CD4-positive, alpha-beta T cell treated with Interleukin-15 for 1 hour (primary cell): Measurements from ENCODE around the gene CRYAB.
"Not testable (repeated sequence)": the region's sequence is repeated elsewhere in the genome, so short reads cannot be mapped to it uniquely, and the experiment has no call there.

ENCODE experiments used
- DNase-seq: peaks from one replicate; pipeline ENCODE4 v3.0.0-alpha.2; 2020

Gene CRYAB

GRCh38 chr11:111933176-111933575, 21.6 kb upstream of the CRYAB start:
- not testable (repeated sequence) for DNase-seq

- DNase-seq, result no peak
Measured at GRCh38 chr11:111932611-111932950, 21.0 kb upstream of the CRYAB start.

DNA sequence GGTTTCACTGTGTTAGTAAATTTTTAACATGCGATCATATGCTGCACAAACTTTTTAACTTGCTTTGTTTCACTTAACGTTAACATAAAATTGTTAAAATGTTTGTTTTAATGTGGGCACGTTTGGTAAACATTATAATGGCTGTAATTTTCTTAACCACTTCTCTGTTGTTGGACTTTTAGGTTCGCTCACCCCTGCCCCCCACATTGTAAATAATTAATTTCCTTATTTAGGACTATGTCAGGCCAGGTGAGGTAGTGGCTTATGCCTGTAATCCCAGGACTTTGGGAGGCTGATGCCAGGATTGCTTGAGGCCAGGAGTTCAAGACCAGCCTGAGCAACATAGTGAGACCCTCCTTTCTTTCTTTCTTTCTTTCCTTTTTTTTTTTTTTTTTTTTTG, 18.9 kb upstream of the CRYAB start:
- DNase-seq, result no peak

DNA sequence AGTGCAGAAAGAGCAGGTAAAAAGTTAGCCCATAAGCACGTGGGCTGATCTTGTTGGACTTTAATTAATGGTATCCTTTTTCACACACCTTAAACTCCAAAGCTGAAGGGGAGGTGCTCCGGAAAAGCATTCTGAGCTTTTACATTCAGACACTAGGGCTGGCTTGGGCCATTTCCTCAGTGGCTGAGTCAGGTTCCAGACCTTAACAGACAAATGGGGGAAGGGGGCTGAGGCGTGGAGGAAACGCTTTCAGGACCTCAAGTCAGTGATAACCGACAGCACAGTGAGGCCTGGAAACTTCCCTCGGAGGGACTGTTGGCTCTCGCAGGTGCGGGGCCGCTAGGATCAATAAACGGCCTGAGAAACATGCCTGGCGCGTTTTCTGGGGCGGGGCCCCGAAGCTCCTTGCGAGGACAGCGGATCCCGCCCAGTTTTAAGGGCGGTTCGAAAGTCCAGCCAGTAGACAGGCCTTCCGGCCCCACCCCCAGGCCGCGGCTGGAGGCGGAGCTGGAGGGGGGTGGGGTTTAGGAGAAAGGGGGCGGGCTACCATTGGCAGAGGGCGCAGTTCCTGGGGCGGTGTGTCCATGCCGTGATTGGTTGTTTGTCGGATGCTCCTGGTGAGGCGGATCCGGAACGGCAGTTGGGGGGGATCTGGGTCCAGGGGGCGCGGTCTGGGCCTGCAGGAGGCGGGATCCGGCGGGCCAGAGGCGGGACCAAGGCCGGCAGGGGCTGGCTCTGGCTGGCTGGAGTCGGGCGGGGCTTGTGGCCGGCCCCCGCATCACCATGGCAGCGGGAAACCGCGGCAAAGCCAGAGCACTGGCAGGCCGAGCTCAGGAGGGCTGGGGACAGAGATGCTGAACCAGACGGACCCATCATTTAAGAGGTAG, 15.2 kb upstream of the CRYAB start:
- peak; percentile 97 for DNase-seq

- DNase-seq, result no peak
Measured at GRCh38 chr11:111925953-111926352, 14.4 kb upstream of the CRYAB start.

- no peak for DNase-seq
Measured at GRCh38 chr11:111923951-111924350, 12.4 kb upstream of the CRYAB start.

- DNase-seq, result no peak
Measured at GRCh38 chr11:111923351-111923788, 11.8 kb upstream of the CRYAB start.

DNA sequence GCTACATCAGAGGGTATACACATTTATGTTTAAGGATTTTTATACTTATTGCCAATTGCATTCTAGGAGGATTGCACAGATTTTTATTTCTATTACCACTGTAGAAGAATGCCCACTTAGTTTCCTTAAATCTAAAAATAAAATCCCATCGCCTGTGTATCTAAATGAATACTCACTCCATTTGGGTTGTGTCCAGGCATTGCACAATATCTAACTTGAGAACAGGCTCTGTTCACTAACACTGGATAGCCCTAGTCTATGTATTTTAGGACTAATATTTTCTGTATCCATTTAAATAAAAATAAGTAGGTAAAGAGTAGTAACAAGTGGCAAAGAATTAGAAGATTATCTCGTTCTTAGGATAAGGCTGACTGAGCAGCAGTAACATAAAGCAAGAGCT, 11.2 kb upstream of the CRYAB start:
- DNase-seq, result no peak

DNA sequence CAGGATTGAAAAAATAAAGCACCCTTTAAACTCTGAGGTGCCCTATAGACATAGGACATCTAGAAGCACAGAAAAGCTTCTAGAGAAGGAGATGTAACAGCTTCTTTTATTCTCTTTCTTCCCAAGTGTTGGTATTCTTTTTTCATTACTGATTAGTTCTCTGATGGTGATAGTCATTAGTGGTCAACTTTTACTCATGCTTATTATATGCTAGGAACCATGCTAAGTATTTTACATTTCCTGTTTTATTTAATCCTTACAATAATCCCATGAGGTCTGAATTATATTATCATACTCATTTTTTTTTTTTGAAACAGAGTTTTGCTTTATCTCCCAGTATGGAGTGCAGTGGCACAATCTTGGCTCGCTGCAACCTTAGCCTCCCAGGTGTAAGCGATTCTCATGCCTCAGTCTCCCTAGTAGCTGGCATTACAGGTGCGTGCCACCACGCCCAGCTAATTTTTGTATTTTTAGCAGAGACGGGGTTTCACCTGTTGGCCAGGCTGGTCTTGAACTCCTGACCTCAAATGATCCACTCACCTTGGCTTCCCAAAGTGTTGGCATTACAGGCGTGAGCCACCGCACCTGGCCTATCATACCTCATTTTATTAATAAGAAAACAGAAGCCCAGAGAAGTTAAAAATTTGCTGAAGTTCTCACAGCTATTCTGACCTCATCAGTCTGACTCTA, 10.1 kb upstream of the CRYAB start:
- no peak for DNase-seq

GRCh38 chr11:111920908-111921307, 9.3 kb upstream of the CRYAB start:
- no peak for DNase-seq

DNA sequence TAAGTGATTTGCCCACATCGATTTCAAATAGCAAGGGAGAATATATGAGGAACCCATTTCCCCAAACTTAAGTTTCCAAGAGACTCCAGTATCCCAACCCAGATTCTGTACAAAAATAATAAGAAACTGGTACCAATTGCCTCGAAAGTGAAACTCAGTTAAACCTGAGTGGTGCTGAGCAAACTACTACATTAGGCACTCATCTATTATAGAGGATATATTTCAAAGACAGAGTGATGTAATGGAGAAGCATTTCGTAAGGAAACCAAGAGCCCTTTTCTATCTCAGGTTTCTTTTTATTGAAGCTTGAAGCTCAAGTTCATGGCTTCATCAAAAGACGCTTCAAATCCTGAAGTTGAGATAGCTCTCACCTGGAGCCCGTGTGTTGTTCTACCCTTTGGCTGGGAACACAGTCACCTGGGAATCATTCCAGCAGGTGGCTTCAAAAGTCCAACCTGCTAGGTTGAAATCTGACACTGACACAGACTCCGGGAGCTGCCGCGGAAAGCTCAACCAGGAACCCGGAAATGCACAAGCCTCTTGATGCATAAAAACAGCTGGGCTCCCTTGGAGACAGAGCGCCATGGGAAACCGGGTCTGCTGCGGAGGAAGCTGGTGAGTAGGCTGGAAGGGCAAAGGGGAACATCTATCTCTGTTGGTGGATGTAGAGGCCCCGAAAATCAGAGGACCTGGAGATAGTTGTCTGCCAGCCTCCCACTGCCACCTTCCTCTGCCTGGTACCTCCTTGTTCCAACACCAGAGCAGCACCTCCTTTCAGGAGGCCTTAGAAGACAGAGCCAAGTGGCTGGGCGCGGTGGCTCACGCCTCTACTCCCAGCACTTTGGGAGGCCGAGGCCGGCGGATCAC, 7.1 kb upstream of the CRYAB start, which contains the start of gene C11orf52:
C11orf52 (plus strand) TSS at position 524 of the 867 bp plus-strand sequence; CDS start at position 584, 60 bp downstream.
- DNase-seq, result no peak

- no peak for DNase-seq
Measured at GRCh38 chr11:111917788-111918187, 6.2 kb upstream of the CRYAB start.

GRCh38 chr11:111917312-111917711, 5.7 kb upstream of the CRYAB start:
- DNase-seq, result no peak

DNA sequence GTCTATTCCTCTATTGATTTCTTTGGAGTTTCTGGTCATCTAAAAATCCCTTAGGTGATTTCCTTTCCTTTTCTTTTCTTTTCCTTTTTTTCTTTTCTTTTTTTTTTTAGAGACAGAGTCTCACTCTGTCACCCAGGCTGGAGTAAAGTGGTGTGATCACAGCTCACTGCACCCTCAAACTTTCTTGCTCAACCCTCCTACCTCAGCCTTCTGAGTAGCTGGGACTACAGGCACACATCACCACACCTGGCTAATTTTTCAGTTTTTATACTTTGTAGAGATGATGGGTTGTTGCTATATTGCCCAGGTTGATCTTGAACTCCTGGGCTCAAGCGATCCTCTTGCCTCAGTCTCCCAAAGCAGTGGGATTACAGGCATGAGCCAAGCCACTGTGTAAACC, 5.2 kb upstream of the CRYAB start:
- DNase-seq, result no peak

- DNase-seq, result no peak
Measured at GRCh38 chr11:111913997-111914396, 2.4 kb upstream of the CRYAB start.

GRCh38 chr11:111913031-111913861, 1.7 kb upstream of the CRYAB start:
- DNase-seq, result no peak

GRCh38 chr11:111912535-111912934, 965 bp upstream of the CRYAB start, which contains the start of gene HSPB2:
Gene HSPB2, plus strand, starts transcription at chr11:111912734. Its CDS starts 96 bp downstream, at chr11:111912830.
- no peak for DNase-seq

DNA sequence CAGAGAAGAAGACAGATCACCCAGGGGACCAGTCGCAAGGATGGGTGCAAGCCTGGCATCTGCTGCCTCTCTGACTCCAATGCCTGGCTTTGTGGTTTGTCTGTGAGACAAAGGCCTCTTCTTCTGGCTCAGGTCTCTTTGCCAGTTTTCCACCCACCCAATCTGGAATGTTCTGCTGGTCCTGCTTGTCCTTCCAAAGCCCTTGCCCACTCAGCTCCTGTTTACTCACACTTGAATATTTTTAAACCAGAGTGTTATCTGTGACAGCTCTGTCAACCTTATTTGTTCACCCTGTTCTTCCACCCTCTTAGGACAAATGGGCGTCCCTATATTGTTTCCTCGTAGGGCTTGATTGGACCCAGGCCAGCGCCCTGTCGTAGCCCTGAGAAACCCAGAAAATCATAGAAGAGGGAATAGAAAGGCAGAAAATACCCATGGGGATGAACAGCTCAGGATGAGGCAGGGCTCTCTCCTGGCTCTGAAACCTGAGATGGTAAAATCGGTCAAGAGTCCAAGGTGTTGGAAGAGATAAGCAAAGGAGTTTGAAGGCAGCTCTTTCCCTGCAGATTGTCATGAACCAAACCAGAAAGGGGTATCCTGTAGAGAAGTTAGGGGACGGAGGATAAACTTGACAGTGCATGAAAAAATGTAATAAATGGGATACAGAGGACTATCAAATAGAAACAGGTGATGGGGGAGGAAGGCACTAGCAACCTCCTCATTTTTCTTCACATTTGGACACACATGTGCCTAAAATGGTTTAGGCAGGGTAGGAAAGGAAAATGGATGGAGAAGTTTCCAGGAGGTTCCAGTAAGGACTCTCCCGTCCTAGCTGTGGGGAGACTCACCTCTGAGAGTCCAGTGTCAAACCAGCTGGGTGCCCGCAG, 651 bp downstream of the CRYAB start:
- DNase-seq, result no peak

- DNase-seq, result no peak
Measured at GRCh38 chr11:111909378-111909777, 2.2 kb downstream of the CRYAB start.

- no peak for DNase-seq
Measured at GRCh38 chr11:111908639-111909305, 2.8 kb downstream of the CRYAB start.

- DNase-seq, result no peak
Measured at GRCh38 chr11:111906680-111907079, 4.9 kb downstream of the CRYAB start.
